GM18907 (cell line): ENCODE results near the gene PPP1R27.

ENCODE experiments used
- ATAC-seq: cut with Tn5 transposase; IDR thresholded peaks from one replicate; pipeline ENCODE4 v1.9.1; 2021; ENCODE audit warnings: mild to moderate bottlenecking, moderate library complexity; ENCODE audit not compliant: unreplicated experiment

The PPP1R27 gene

GRCh38 chr17:81807210-81807719 lies 27.6 kb downstream of the PPP1R27 start:
- ATAC-seq = no peak

- no peak for ATAC-seq
Measured at GRCh38 chr17:81806461-81807209, 28.2 kb downstream of the PPP1R27 start.

- ATAC-seq = no peak
Measured at GRCh38 chr17:81805707-81806460, 29.0 kb downstream of the PPP1R27 start.

GRCh38 chr17:81804559-81805399 lies 30.1 kb downstream of the PPP1R27 start:
- no peak for ATAC-seq

GRCh38 chr17:81803728-81804558 lies 30.9 kb downstream of the PPP1R27 start, which contains the start of gene GCGR:
TSS of gene GCGR (plus strand) at chr17:81804150. CDS start at chr17:81809019, 4,869 bp downstream.
- no peak for ATAC-seq

- ATAC-seq = no peak
Measured at GRCh38 chr17:81802856-81803643, 31.8 kb downstream of the PPP1R27 start.

GRCh38 chr17:81802048-81802758 lies 32.6 kb downstream of the PPP1R27 start:
- ATAC-seq = no peak

- ATAC-seq = no peak
Measured at GRCh38 chr17:81801327-81801726, 33.5 kb downstream of the PPP1R27 start.

GRCh38 chr17:81794509-81794908 lies 40.3 kb downstream of the PPP1R27 start:
- no peak for ATAC-seq

- ATAC-seq = no peak
Measured at GRCh38 chr17:81794074-81794476, 40.8 kb downstream of the PPP1R27 start.

- no peak for ATAC-seq
Measured at GRCh38 chr17:81792675-81793615, 41.9 kb downstream of the PPP1R27 start.
